Testis (tissue), 2 donors: ENCODE measurements around the gene ADAMTSL2.

Experiments
- POLR2A ChIP-seq: fragments of 450-650 bp; IDR thresholded peaks from one replicate; pipeline ENCODE4 v1.6.1; 2017; ENCODE audit warnings: antibody characterized with exemption, mild to moderate bottlenecking, moderate library complexity
- TF ChIP-seq, protein P1 (sequence below), 3 experiments: fragments of 450-650 bp in 2 of 3; fragments of 200-600 bp in 1 of 3; sonication (generic) in 1 of 3; IDR thresholded peaks; one replicate each; pipeline ENCODE4 v1.5.1; 2016 to 2019; ENCODE audit warnings: antibody characterized with exemption in 3 of 3, mild to moderate bottlenecking in 2 of 3, moderate library complexity in 1 of 3

DNA sequence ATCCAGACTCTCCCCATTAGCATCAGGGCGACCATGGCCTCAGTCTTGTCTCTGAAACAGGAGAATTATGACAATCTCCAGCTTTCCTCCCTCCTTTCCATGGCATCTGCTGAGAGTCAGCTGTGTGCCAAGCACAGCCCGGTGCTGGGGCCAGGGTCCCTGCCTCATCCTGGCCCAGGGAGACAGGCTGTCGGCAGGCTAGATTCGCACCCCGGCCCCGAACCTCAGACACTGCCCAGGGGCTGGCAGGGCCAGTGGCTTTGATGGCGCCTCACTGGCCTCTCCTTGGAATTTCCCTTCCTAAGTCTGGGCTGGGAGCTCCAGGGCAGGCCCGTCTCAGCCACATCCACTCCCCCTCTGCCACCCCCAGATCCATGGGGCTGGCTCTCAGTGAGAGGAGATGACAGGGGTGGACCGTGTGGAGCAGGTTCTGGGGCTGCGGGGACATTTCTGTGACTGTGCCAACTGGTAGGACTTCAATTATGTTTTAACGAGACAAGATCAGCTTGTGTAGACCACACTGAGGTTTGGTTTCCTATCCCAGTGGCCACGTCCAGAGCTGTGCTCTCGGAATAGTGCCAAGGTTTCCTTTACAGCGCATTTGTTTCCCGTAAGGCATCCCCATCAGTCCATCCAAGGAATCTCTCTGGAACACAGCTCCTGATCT is 59.2 kb downstream of the ADAMTSL2 start:
- TF ChIP-seq, protein P1, sequence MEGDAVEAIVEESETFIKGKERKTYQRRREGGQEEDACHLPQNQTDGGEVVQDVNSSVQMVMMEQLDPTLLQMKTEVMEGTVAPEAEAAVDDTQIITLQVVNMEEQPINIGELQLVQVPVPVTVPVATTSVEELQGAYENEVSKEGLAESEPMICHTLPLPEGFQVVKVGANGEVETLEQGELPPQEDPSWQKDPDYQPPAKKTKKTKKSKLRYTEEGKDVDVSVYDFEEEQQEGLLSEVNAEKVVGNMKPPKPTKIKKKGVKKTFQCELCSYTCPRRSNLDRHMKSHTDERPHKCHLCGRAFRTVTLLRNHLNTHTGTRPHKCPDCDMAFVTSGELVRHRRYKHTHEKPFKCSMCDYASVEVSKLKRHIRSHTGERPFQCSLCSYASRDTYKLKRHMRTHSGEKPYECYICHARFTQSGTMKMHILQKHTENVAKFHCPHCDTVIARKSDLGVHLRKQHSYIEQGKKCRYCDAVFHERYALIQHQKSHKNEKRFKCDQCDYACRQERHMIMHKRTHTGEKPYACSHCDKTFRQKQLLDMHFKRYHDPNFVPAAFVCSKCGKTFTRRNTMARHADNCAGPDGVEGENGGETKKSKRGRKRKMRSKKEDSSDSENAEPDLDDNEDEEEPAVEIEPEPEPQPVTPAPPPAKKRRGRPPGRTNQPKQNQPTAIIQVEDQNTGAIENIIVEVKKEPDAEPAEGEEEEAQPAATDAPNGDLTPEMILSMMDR (IDR thresholded peaks at IDR 0.05) = no peak
- TF ChIP-seq POLR2A = no peak
